HCT116 (cell line): ENCODE results near the gene TIGD3.

Experiments
- CEBPB ChIP-seq: IDR thresholded peaks from 2 replicates; pipeline ENCODE4 v1.6.1; 2012; ENCODE audit warnings: low read depth
- CTCF ChIP-seq, 3 experiments: fragments of 200-600 bp in 1 of 3; sonication (generic) in 1 of 3; IDR thresholded peaks in 2 of 3; conservative IDR thresholded peaks in 1 of 3; 2 replicates each; pipeline ENCODE4 v1.5.1; 2012 to 2017; ENCODE audit warnings: low read depth in 2 of 3, low read length in 2 of 3, antibody characterized with exemption in 1 of 3, borderline replicate concordance in 1 of 3, control low read depth in 1 of 3, mild to moderate bottlenecking in 1 of 3, mixed read lengths in 1 of 3, mixed run types in 1 of 3, moderate library complexity in 1 of 3; ENCODE audit not compliant: insufficient read depth in 1 of 3
- EGR1 ChIP-seq: IDR thresholded peaks from 2 replicates; pipeline ENCODE4 v1.6.1; 2012; ENCODE audit warnings: low read depth
- EZH2 ChIP-seq: fragments of 200-600 bp; sonication (generic); IDR thresholded peaks from 2 replicates; pipeline ENCODE4 v1.6.1; 2017; ENCODE audit warnings: antibody characterized with exemption, mixed run types
- EZH2phosphoT487 ChIP-seq: fragments of 200-600 bp; IDR thresholded peaks from 2 replicates; pipeline ENCODE4 v1.6.1; 2018; ENCODE audit warnings: antibody characterized with exemption, borderline replicate concordance
- POLR2A ChIP-seq: IDR thresholded peaks from 2 replicates; pipeline ENCODE4 v1.7.0; 2011; ENCODE audit warnings: borderline replicate concordance; ENCODE audit not compliant: insufficient read depth, insufficient read length; ENCODE audit errors: extremely low read depth
- POLR2AphosphoS5 ChIP-seq: IDR thresholded peaks from 2 replicates; pipeline ENCODE4 v1.6.1; 2011; ENCODE audit warnings: mild to moderate bottlenecking, low read depth, low read length, moderate library complexity
- SIN3A ChIP-seq: IDR thresholded peaks from 2 replicates; pipeline ENCODE4 v1.6.1; 2012; ENCODE audit warnings: low read depth
- TCF7L2 ChIP-seq: IDR thresholded peaks from 2 replicates; pipeline ENCODE4 v1.7.0; 2011; ENCODE audit warnings: borderline replicate concordance, inconsistent platforms; ENCODE audit not compliant: insufficient read depth, insufficient read length; ENCODE audit errors: extremely low read depth
- YY1 ChIP-seq: IDR thresholded peaks from 2 replicates; pipeline ENCODE4 v1.6.1; 2011; ENCODE audit warnings: low read length, low read depth, moderate library complexity, mild to moderate bottlenecking; ENCODE audit not compliant: insufficient replicate concordance; ENCODE audit errors: extremely low read depth

- TF ChIP-seq CTCF (IDR thresholded peaks at IDR 0.05 in 2 of 3, conservative IDR thresholded peaks at IDR 0.05 in 1 of 3; ENCODE audit: borderline replicate concordance in 1 of 3, insufficient read depth in 1 of 3, low read depth in 2 of 3, low read length in 2 of 3) (no peak), POLR2AphosphoS5 (no peak), CEBPB (no peak), EGR1 (no peak), SIN3A (no peak), EZH2 (no peak), POLR2A (no peak), TCF7L2 (no peak), YY1 (no peak), EZH2phosphoT487 (no peak)
Observed at GRCh38 chr11:65392899-65393298, 38.3 kb downstream of the TIGD3 start.
